GM23338 (cell line): ENCODE results near the gene CD86. TPM values are rescaled to one million over a fixed set of nuclear protein-coding genes. Genes with fewer than 3 reads are reported as not detected.

Experiments used
- CREB1 ChIP-seq: fragments of 250-450 bp; sonication (Bioruptor Pico); IDR thresholded peaks from 2 replicates; pipeline ENCODE4 v1.5.0; 2020; ENCODE audit warnings: low read depth, mild to moderate bottlenecking, moderate library complexity
- CTCF ChIP-seq, 2 experiments: fragments of 200-600 bp in 1 of 2; sonication (generic) in 1 of 2; conservative IDR thresholded peaks; 2 replicates each; pipeline versions ENCODE4 v1.5.1 to v1.6.1; 2016 to 2017; ENCODE audit warnings: antibody characterized with exemption in 2 of 2, low read depth in 2 of 2, mild to moderate bottlenecking in 2 of 2, moderate library complexity in 1 of 2
- EZH2 ChIP-seq: fragments of 200-600 bp; sonication (generic); IDR thresholded peaks from one replicate; pipeline ENCODE4 v1.8.0; 2017; ENCODE audit warnings: antibody characterized with exemption, mild to moderate bottlenecking, low read depth; ENCODE audit not compliant: unreplicated experiment
- EZH2phosphoT487 ChIP-seq: fragments of 200-600 bp; sonication (generic); IDR thresholded peaks from one replicate; pipeline ENCODE4 v1.8.1; 2018; ENCODE audit warnings: antibody characterized with exemption; ENCODE audit not compliant: unreplicated experiment
- JUNB ChIP-seq: IDR thresholded peaks from one replicate; pipeline ENCODE4 v1.6.1; 2016; ENCODE audit warnings: antibody characterized with exemption; ENCODE audit not compliant: unreplicated experiment
- POLR2AphosphoS5 ChIP-seq: IDR thresholded peaks from 2 replicates; pipeline ENCODE4 v1.6.1; 2016; ENCODE audit warnings: antibody characterized with exemption, low read depth
- REST ChIP-seq: IDR thresholded peaks from one replicate; pipeline ENCODE4 v1.6.1; 2018; ENCODE audit warnings: antibody characterized with exemption; ENCODE audit not compliant: unreplicated experiment
- STAT1 ChIP-seq: IDR thresholded peaks from one replicate; pipeline ENCODE4 v1.6.1; 2016; ENCODE audit warnings: antibody characterized with exemption; ENCODE audit not compliant: unreplicated experiment
- ZNF114 ChIP-seq: fragments of 250-450 bp; sonication (Bioruptor Pico); IDR thresholded peaks from 2 replicates; pipeline ENCODE4 v1.5.0; 2020; ENCODE audit warnings: mild to moderate bottlenecking, moderate library complexity
- ZNF331 ChIP-seq: fragments of 250-450 bp; sonication (Bioruptor Pico); IDR thresholded peaks from 2 replicates; pipeline ENCODE4 v1.5.0; 2020; ENCODE audit warnings: low read depth, mild to moderate bottlenecking, moderate library complexity
- polyA plus RNA-seq: library from polyadenylated mRNA; unstranded; fragments of >200 nt; fragmentation: Nextera tagmentation; extraction: Ambion mirVana; gene quantifications from 2 replicates; pipeline ENCODE4 v1.2.1, GENCODE V29; 2016
- small RNA-seq: library from RNA; depleted of rRNA; stranded (forward); fragments of <200 nt; gene quantifications from one replicate; pipeline ENCODE3, GENCODE V24; 2014; ENCODE audit warnings: low replicate concordance
- total RNA-seq: library from RNA; depleted of rRNA; stranded (reverse); fragments of >200 nt; shearing (Covaris generic); gene quantifications from 2 replicates; pipeline ENCODE4 v1.2.3, GENCODE V29; 2014; rRNA removed

The CD86 gene
- total and polyA plus RNA-seq, 2 experiments from 2014 or later: 0.97 TPM; not detected in 1

GRCh38 chr3:122169911-122170310, 114.7 kb downstream of the CD86 start (continued):
- no peak for TF ChIP-seq CTCF (conservative IDR thresholded peaks at IDR 0.05; ENCODE audit: low read depth in 2 of 2)
- TF ChIP-seq EZH2phosphoT487: no peak
- no peak for TF ChIP-seq JUNB
- TF ChIP-seq EZH2: no peak
- no peak for TF ChIP-seq REST
- TF ChIP-seq ZNF114 (CRISPR knock-in tag): no peak
- TF ChIP-seq ZNF331: no peak
- no peak for TF ChIP-seq CREB1 (CRISPR knock-in tag)
- no peak for TF ChIP-seq POLR2AphosphoS5
- no peak for TF ChIP-seq STAT1

Small RNAs within 50 kb of the gene (small RNA-seq; reads per million reads assigned to genes)
- not detected for gene RF00019

Other genes starting within 250 kb of the CD86 start
- 31.8 and 39.0 TPM in 2 replicates for gene IQCB1, start 220.3 kb upstream of the CD86 start, total RNA-seq
- 22.5 and 28.8 TPM in 2 replicates for gene IQCB1, start 220.3 kb upstream of the CD86 start, polyA plus RNA-seq
- gene EAF2, start 220.2 kb upstream of the CD86 start, total RNA-seq: 5.7 and 8.8 TPM in 2 replicates
- gene EAF2, start 220.2 kb upstream of the CD86 start, polyA plus RNA-seq: 14.7 and 15.0 TPM in 2 replicates
- 0.90 and 5.2 TPM in 2 replicates for gene SLC15A2, start 161.0 kb upstream of the CD86 start, total RNA-seq
- gene SLC15A2, start 161.0 kb upstream of the CD86 start, polyA plus RNA-seq: 0.26 and 0.49 TPM in 2 replicates
- gene ILDR1, start 33.1 kb upstream of the CD86 start, total RNA-seq: 0.97 and 1.2 TPM in 2 replicates
- gene ILDR1, start 33.1 kb upstream of the CD86 start, polyA plus RNA-seq: 0.16 and 0.66 TPM in 2 replicates
- gene CASR, start 128.3 kb downstream of the CD86 start, total RNA-seq: 0.04 and 0.56 TPM in 2 replicates
- 0.03 and 0.08 TPM in 2 replicates for gene CASR, start 128.3 kb downstream of the CD86 start, polyA plus RNA-seq